HG03575 (cell line): ENCODE measurements around the gene FAM98C.

ENCODE experiments used
- ATAC-seq: cut with Tn5 transposase; IDR thresholded peaks from one replicate; pipeline ENCODE4 v1.9.1; 2021; ENCODE audit not compliant: unreplicated experiment, insufficient number of reproducible peaks, low FRiP score; ENCODE audit errors: extremely low read depth

The FAM98C gene

DNA sequence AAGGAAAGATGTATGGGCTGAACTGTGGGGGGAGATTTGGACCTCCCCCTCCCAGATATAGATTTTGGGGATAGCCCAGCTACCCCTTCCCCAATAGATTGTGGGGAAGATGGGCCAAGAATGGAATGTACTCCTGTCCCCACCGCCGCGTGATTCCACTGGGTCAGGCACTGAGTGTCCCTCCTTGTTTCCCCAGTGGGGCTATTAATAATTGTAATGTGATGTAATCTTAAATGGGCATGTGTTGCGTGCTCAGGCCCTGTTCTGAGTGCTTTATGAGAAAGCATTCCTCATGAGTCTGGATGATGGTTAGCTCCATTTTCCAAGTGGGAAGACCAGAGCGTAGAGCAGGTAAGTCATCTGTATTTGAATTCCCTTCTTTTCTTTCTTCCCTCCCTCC lies 27.1 kb upstream of the FAM98C start:
- no peak for ATAC-seq

DNA sequence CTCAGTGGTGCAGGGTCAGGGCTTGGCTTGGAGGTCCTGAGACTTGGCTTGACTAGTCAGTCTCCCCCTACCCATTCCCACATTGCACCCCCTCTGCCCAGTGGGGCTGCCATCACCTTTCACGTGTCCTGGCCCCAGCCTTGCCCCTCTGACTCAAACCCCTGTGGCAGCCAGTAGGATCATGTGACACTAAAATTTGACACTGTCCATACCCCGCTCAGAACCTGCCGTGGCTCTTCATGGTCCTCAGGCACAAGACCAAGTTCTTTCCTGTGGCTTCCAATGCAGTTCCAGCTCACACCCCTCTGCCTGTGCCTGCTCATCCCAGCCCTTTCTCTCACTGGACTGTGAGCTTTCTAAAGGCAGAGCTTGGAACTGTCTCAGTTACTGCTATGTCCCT lies 26.3 kb upstream of the FAM98C start:
- ATAC-seq = no peak

DNA sequence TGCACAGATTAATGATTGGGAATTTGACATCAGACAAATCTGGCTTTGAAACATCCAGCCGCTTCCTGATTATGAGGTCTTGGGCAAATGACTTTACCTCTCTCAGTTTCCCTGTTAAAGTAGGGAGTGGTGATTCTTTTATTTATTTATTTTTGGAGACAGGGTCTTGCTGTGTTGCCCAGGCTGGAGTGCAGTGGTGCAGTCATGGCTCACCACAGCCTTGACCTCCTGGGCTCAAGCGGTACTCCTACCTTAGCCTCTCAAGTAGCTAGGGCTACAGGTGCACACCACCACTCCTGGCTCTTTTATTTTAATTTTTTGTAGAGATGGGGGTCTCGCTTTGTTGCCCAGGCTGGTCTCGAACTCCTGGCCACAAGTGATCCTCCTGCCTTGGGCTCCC lies 25.8 kb upstream of the FAM98C start:
- no peak for ATAC-seq

DNA sequence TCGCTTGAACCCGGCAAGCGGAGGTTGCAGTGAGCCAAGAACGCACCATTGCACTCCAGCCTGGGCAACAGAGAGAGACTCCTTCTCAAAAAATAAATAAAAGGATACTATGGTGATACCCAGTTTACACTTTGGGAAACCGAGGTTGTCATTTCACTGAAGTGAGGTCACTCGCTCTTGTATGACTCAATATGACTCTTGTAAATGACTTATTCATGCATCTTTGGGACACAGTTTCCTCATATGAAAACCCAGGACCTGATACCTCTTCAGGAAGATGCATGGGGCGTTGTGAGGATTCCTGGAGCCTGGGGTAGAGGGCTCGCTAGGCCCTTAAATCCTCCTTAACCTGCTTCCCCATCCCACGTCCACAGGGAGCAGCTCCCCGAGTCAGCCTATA lies 24.0 kb upstream of the FAM98C start:
- ATAC-seq = no peak

DNA sequence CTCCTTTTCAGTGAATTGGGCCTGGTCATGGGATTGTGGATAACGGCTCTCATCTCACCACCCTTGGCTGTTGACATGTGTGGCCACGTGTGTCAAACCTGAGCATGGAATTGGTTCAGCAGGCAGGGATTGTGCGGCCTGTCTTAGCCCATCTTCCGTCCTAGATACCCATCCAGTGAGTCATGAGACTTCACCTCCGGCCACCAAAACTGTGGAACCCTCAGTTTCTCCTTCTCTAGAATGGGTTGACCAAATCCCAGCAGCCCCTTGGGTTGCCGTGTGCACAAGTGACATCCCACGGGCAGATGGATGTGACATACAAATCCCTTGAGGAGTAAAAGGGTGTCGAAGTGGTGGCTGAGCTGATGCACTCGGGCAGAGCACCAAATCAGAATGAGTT lies 21.8 kb upstream of the FAM98C start:
- no peak for ATAC-seq

DNA sequence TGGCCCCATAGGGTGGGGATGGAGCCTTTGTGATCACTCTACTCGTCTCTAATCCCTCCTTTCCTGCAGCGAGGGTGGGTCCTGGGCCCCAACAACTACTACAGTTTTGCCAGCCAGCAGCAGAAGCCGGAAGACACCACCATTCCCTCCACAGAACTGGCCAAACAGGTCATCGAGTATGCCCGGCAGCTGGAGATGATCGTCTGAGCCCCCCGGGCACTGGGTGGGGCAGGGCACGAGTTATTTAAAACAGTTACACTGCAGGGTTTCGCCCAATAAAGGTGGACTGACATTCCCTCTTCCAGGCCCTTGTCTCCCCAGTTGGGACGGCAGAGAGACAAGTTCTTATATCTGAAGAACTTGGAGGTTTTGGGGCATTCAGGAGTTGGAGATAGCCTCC lies 19.7 kb upstream of the FAM98C start:
- no peak for ATAC-seq

DNA sequence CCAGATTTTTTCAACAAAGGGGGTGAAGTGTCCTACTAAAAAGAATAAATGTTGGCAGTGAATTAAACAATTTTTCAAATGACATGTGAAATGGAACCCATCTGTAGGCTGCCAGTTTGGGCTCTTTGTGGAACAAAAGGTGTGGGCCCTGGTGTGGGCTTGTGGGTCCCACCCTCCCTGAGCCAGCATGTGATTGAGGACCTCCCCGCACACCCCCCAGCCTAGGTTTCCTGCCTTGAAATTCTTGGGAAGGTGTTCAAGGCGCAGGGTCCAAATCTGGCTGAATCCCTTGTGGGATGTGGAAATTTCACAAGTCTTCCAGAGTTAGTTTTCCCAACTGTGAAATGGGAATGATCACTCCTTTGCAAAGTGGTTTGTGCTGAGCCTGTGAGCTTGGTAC lies 19.1 kb upstream of the FAM98C start:
- ATAC-seq = no peak

DNA sequence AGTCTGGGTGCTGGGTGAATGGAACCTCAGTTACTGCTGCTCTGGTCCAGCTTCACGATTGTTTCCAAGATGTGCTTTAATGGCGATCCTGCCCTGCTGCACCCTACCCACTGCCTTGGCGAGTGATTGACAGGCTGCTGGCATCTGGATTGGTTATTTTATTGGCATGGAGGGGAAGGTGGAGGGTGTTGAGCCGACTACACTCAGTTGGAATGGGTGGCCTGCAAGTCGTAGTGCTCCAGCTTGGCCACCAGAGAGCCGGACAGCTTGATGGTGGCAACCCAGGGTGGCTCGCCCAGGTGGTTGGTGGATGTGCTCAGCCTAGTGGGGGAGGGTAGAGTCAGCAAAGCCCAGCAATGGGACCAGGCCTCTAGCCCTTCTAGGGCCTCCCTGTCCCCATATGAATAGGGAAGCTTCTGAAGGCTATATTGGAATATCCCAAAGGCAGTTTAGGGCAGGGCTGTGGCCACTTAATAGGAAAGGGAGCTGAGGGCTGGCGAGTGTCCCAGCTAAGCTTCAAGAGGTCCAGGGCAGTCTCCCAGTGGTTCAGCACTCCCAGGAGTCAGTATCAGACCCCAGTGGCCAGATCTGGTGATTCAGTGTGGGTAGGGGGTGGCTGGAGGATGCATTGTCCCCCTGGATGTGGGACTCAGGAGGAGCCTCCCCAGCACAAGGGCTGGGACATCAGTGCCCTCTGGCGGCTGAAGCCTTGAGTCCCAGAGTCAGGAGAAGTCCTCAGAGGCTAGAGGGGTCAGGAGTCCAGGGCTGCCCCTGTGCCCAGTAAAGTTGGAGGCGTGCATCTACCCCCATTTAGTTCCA lies 18.5 kb upstream of the FAM98C start:
- no peak for ATAC-seq

DNA sequence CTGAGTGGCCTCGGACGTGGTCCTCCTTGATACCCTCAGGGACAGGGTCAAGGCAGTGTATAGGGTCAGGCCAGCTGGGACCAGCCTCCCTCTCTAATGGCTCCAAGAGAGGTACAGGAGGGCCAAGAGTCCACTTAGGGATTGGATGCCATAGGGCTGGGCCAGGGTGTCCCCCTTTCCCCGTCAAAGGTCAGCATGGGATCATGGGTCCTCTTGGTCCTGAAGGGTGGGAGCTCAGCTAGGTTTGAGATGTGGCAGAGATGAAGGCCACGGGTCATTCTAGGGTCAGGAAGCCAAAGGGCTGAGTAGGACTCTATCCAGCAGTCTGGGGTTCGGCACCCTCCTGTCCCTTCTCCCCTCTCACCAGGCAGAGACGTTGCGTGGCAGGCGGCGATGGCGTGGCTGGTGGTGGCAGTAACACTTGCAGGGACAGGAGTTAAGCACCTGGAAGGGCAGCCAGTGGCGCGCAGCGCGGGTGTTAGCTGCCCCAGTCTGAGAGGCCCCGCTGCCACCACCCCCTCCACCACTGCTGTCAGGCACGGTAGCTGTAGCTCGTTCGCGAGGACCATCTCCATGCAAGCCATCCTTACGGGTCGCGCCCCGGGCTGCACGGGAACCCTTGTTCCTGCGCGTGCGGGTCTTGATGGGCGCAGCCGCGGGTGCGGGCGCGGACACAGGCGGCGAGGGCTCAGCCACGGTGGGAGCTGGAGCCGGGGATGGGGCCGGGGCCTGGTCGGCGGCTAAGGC lies 17.7 kb upstream of the FAM98C start:
- no peak for ATAC-seq

DNA sequence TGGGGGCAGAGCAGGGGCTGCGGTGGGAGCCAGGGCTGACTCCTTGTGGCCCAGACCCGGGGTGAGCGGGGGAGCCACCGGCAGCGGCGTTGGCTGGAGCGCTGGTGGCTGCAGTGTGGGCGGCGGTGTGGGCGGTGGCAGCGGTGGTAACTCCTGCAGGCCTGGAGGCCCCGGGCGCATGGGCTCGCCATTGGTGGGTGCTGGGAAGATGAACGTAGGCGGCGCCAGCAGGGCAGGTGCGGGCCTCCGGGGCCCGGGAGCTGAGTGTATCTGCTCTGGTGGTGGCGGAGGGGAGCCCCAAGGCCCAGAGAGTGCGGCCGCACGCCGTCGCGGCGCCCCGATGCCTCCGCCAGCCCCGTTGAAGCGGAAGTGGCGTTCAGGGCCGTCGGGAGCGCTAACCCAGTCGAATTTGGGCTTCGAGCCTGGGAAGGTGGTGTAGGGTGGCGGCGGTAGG lies 17.1 kb upstream of the FAM98C start:
- ATAC-seq = no peak

DNA sequence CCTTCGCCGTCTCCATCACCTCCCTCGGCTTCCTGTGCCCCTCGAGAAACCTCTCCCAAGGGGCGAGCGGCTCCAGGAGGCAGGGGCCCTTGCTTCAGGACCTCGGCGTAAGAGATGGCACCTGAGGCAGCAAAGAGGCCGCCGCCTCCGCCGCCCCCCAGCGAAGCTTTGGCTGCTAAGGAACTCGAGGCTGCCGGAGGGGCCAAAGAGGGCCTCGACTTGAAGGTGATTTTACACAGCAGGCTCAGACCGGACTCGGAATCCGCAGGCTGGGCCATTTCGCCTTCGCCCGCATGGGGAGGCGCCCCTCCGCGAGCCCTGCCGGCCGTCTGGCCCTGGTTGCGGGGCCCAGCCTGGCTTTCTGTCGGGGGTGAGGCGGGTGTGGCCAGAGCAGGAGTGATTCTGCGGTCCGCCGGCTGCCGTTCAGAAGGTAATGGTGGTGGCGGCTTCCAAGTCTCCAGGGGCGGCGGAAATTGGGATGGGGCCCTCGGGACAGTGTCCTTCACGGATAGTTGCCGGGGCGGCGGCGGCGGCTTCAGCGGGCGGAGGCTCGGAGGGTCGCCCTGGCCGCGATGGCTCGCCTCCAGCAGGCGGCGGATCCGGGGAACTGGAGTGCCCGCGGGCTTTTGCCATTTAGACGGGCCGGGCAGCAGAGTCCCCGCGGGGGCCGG lies 16.5 kb upstream of the FAM98C start:
- ATAC-seq = no peak

DNA sequence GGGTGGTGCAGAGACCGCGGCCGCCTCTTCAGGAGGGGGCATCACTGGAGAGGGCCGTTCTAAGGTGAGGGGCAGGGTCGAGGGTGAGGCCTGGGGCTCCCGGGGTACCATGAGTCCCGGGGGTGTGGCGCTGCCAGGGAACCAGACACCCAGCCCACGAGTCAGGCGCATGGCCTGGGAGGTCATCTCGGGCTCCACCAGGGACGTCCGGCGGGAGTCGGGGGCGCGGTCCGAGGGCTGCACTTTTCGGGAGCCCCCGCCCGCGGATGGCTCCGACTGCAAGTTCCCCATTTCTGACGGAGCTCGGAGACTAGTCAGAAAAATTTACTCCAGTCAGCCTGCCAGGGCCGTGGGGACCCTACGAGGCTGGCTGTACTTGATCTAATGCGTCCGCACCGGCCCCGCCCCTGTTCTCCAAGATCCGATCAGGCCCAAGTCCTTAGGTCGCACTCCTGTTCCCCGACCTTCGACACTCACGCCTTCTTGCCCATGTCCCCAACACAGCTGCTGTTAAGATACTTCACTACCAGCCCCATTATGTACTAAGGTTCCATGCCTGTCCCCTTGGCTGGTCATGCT lies 15.8 kb upstream of the FAM98C start:
- no peak for ATAC-seq

DNA sequence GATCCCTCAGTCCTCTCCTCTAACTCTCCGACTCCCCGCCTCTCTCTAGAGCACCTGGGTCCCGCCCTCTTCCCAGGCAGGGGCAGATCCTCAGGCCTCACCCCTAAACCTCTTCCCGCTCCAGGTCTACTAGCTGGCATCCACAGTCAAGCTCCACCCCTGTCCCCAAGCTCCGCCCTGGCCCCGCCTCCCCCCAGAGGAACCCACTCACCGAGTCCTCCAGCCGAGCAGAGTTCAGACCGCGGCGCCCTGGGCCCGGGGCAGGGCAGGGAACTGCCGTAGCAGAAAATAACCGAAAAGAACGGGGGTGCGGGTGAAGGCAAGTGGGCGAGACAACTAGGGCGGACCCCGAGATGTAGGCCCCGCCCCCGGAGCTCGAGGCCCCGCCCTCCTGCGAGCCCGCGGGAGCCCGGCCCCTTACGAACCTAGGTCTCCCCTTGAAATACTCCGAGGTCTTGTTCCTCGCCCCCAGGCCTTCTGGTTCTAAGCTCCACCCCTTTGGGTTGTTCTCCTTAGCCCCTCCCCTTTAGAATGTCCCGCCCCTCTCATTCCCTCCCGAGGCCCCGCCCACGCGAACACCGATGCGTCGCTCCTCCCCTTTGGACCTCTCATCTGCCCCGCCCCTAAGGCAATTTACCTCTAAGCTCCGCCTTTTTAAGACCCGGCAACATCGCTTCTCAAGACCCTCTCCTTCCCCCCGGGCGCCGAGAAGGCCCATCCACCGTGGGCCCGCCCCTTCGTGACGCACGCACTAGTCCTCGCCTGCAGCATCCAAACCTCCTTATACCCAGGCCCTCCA lies 15.1 kb upstream of the FAM98C start, which contains the start of gene GGN:
TSS of gene GGN (minus strand) at position 485 of the 799 bp plus-strand sequence. CDS start 773 bp downstream, outside the sequence.
- no peak for ATAC-seq

DNA sequence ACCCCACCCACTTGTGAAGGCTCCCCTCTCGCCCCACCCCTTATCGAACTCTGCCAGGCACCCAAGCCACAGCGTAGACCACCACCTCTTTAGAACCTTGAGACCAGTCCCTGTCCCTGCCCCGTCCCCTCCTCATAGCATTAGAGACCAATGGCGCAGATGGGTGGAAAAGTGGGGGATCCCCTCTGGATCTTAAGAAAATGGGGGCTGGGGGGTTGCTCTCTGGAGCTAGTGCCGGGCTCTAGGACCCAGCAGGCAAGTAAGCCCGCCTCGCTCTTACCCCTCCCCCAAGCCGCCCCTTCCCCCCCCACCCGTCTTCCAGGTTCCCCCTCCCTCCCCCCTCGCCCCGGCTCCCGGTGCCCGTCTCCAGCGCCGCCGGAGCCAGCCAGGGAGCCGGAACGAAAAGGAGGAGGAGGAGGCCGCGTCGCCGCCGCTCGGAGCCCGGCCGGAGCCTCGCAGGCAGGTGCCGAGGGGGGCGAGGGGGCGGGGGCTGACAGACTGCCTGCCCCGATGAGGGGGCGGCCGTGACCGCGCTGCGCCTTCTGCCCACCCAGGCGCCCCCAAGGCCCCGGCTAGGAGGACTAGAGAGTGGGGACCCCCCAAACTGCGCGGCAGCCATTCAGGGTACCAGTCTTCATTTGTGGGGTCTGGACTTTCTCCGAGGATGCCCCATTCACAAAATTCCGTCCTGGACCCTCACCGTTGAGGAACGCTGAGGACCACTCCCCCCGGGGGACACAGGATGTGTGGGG lies 14.4 kb upstream of the FAM98C start, which contains the start of gene SPRED3:
TSS of gene SPRED3 (plus strand) at position 349 of the 752 bp plus-strand sequence. CDS start 1,606 bp downstream, outside the sequence.
- ATAC-seq = no peak

DNA sequence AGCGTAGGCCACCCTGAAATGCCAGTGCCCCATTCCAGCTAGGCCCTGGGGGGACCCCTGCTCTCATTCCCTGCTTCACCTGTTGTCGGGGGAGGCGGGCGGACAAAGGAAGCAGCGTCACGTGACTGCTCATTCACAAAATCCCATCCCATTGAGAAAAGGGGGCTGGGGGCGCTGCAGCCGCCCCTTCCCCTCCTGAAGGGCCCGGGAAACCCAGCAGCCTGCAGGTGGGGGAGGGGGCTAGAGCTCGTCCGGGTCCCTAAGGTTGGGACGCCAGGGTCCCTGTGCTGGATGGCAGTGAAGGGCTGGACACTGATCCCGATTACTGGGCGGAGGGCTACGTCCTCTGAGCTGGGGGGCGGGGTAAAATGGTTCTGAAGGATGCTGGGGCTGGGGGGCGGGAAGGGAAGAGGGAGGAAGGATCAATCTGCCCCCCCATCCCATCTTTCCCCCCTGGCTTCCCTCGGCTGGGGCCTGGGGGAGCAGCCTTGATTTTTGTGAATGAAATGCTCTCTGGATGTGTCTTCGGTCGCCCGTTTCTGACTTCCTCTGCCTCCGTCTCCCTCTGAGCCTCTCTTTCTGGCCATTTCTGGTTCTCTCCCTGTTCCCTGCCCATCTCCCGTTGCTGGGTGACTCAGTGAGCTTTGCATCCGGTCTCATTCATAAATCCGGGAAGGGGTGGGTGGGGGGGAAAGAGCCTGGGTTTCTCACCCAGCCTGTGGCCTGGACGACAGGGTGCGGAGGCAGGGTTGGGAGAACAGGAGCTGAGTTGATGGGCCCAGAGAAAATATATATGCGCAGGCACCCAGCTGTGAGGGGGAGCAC lies 13.6 kb upstream of the FAM98C start:
- no peak for ATAC-seq

DNA sequence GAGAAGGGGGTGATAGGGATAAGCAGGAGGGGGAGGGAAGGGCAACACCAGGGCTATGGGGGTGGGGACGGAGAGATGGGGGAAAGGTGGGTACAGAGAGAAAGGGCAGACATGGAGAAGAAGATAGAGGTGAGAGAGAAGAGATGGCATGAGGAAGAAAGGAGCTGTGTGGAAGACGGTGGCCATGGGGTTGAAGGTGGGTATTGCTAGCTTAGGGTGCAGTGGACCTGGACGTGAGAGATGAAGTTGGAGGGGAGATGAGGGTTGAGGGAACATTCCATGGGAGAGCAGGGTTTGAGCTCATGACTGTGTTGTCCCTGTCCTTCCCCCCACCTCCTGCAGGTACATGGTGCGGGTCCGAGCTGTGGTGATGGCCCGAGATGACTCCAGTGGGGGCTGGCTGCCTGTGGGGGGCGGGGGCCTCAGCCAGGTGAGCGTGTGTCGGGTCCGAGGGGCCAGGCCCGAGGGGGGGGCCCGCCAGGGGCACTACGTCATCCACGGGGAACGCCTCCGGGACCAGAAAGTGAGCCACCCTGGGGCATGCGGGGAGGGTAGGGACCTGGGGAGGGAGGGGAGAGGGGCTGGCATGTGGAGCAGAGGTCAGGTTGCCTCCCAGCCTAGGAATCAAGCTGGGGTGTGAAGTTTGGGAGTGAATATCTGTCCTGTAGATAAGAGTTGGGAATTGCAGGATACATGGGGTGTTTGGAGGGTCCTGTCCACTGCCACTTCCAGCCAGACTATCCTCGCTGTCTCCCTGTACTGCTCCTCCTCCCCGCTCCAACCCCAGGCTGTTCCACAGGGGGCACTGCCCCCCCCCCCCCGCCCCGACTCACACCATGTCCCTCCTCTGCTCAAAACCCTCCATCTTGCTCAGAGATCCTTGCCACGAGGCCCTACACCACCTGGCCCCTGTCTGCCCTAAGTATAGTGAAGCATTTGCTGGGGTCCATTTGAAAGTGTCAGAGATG lies 12.7 kb upstream of the FAM98C start:
- ATAC-seq = no peak
